SK-N-SH (cell line): Measurements from ENCODE around the gene DDI2. TPM values are rescaled to one million over a fixed set of nuclear protein-coding genes. Genes with fewer than 3 reads are reported as not detected.

Experiments
- CTCF ChIA-PET: fragments of 300-600, 350-600 bp; formaldehyde crosslinking; extraction: SDS; loops from one replicate; lab custom pipeline; 2021; lab: Yijun Ruan, JAX
- POLR2A ChIA-PET: fragments of 350-600 bp; sonication (Branson Sonifier 250); formaldehyde crosslinking; extraction: SDS; loops from one replicate; lab custom pipeline; 2020; ENCODE audit warnings: antibody characterized with exemption, inconsistent platforms; lab: Yijun Ruan, JAX
- DNase-seq: peaks from one replicate; pipeline ENCODE4 v3.0.0; 2012
- H2AFZ ChIP-seq: fragments of 200-600 bp; sonication (generic); 2 replicates; pipeline ENCODE4 v1.8.1; 2016; ENCODE audit warnings: antibody characterized with exemption, mild to moderate bottlenecking, low read depth
- H3F3A ChIP-seq: fragments of 200-600 bp; sonication (generic); replicated peaks from 2 replicates; pipeline ENCODE3; 2016; ENCODE audit warnings: antibody characterized with exemption, mild to moderate bottlenecking; ENCODE audit not compliant: insufficient read depth
- H3K27ac ChIP-seq, 2 experiments: fragments of 200-500 bp in 1 of 2; fragments of 200-600 bp in 1 of 2; sonication (Bioruptor generic) in 1 of 2; sonication (generic), shearing (Covaris generic) in 1 of 2; 2 replicates each; pipeline versions ENCODE4 v1.5.1 to v1.6.1; 2014 to 2016; ENCODE audit warnings: low read depth in 2 of 2, inconsistent platforms in 1 of 2, low read length in 1 of 2, mild to moderate bottlenecking in 1 of 2, mixed read lengths in 1 of 2
- H3K27me3 ChIP-seq: fragments of 200-600 bp; sonication (generic), shearing (Covaris generic); 2 replicates; pipeline ENCODE4 v1.6.1; 2016; ENCODE audit warnings: mixed run types; ENCODE audit not compliant: insufficient read depth
- H3K36me3 ChIP-seq, 2 experiments: fragments of 200-500 bp in 1 of 2; fragments of 200-600 bp in 1 of 2; sonication (Bioruptor generic) in 1 of 2; sonication (generic) in 1 of 2; replicated peaks in 1 of 2; 2 replicates each; pipeline versions ENCODE3 to v1.5.1; 2014 to 2016; ENCODE audit warnings: low read length in 1 of 2, mild to moderate bottlenecking in 1 of 2; ENCODE audit not compliant: insufficient read depth in 2 of 2, control insufficient read depth in 1 of 2
- H3K4me1 ChIP-seq, 2 experiments: fragments of 200-500 bp in 1 of 2; fragments of 200-600 bp in 1 of 2; sonication (Bioruptor generic) in 1 of 2; sonication (generic), shearing (Covaris generic) in 1 of 2; 2 replicates each; pipeline versions ENCODE4 v1.5.1 to v1.6.1; 2014 to 2016; ENCODE audit warnings: low read depth in 1 of 2, low read length in 1 of 2, mixed run types in 1 of 2; ENCODE audit not compliant: insufficient read depth in 2 of 2, control insufficient read depth in 1 of 2
- H3K4me2 ChIP-seq: fragments of 200-600 bp; sonication (generic), shearing (Covaris generic); 2 replicates; pipeline ENCODE4 v1.6.1; 2017; ENCODE audit warnings: mixed run types
- H3K4me3 ChIP-seq, 2 experiments: fragments of 200-500 bp in 1 of 2; fragments of 200-600 bp in 1 of 2; sonication (Bioruptor generic) in 1 of 2; sonication (generic), shearing (Covaris generic) in 1 of 2; 2 replicates each; pipeline versions ENCODE4 v1.5.1 to v1.8.1; 2014 to 2016; ENCODE audit warnings: low read depth in 2 of 2, inconsistent platforms in 1 of 2, low read length in 1 of 2, mild to moderate bottlenecking in 1 of 2, mixed read lengths in 1 of 2, moderate library complexity in 1 of 2
- H3K79me2 ChIP-seq: fragments of 200-600 bp; sonication (generic); 2 replicates; pipeline ENCODE4 v1.8.1; 2017; ENCODE audit warnings: mild to moderate bottlenecking; ENCODE audit not compliant: insufficient read depth
- H3K9ac ChIP-seq: fragments of 200-600 bp; sonication (generic); 2 replicates; pipeline ENCODE4 v1.6.1; 2017; ENCODE audit warnings: mixed run types
- H3K9me2 ChIP-seq: fragments of 200-600 bp; sonication (generic); 2 replicates; pipeline ENCODE4 v1.6.1; 2017; ENCODE audit warnings: mixed run types
- H3K9me3 ChIP-seq: fragments of 200-600 bp; sonication (generic); 2 replicates; pipeline ENCODE4 v1.6.1; 2017; ENCODE audit warnings: mixed run types, mild to moderate bottlenecking, moderate library complexity
- H4K20me1 ChIP-seq: fragments of 200-600 bp; sonication (generic); 2 replicates; pipeline ENCODE4 v1.6.1; 2017; ENCODE audit warnings: mild to moderate bottlenecking, mixed run types; ENCODE audit not compliant: insufficient read depth
- EP300 ChIP-seq, 2 experiments: IDR thresholded peaks; 2 replicates each; pipeline versions ENCODE4 v1.4.0 to v1.6.1; 2012; ENCODE audit warnings: borderline replicate concordance in 1 of 2, low read depth in 1 of 2, low read length in 1 of 2
- FOSL2 ChIP-seq: IDR thresholded peaks from 2 replicates; pipeline ENCODE4 v1.4.0; 2012; ENCODE audit warnings: low read depth, mild to moderate bottlenecking, moderate library complexity, borderline replicate concordance
- FOXJ3 ChIP-seq: sonication (generic); formaldehyde crosslinking; IDR thresholded peaks from 2 replicates; pipeline ENCODE4 v1.5.1; 2020; ENCODE audit warnings: mild to moderate bottlenecking, missing genetic modification reagents
- GATA2 ChIP-seq: sonication (generic); formaldehyde crosslinking; IDR thresholded peaks from 2 replicates; pipeline ENCODE4 v1.5.0; 2020; ENCODE audit warnings: mild to moderate bottlenecking, missing genetic modification reagents
- JUND ChIP-seq: IDR thresholded peaks from 2 replicates; pipeline ENCODE4 v1.4.0; 2012
- MXI1 ChIP-seq: IDR thresholded peaks from 2 replicates; pipeline ENCODE4 v1.6.1; 2012; ENCODE audit warnings: mild to moderate bottlenecking, low read depth, low read length, improper control_type of control experiment
- POLR2AphosphoS5 ChIP-seq: IDR thresholded peaks from 2 replicates; pipeline ENCODE4 v1.6.1; 2012; ENCODE audit warnings: low read depth, low read length
- RAD21 ChIP-seq: IDR thresholded peaks from 2 replicates; pipeline ENCODE4 v1.6.1; 2012; ENCODE audit warnings: mild to moderate bottlenecking, low read length
- RCOR1 ChIP-seq: fragments of 150-350 bp; IDR thresholded peaks from 2 replicates; pipeline ENCODE4 v1.6.1; 2017; ENCODE audit warnings: antibody characterized with exemption, low read length
- RXRA ChIP-seq: IDR thresholded peaks from 2 replicates; pipeline ENCODE4 v1.4.0; 2012; ENCODE audit warnings: low read depth, mild to moderate bottlenecking, borderline replicate concordance
- TCF12 ChIP-seq: IDR thresholded peaks from 2 replicates; pipeline ENCODE4 v1.4.0; 2012
- TEAD4 ChIP-seq: IDR thresholded peaks from 2 replicates; pipeline ENCODE4 v1.4.0; 2012; ENCODE audit warnings: mild to moderate bottlenecking, borderline replicate concordance; ENCODE audit not compliant: insufficient read depth
- YY1 ChIP-seq: IDR thresholded peaks from 2 replicates; pipeline ENCODE4 v1.4.0; 2012; ENCODE audit warnings: low read depth, mild to moderate bottlenecking
- WGBS: methylation state at CpG from one replicate; pipeline ENCODE4 v1.1.6; 2017; ENCODE audit warnings: low lambda C conversion rate; 5-methylcytosine and 5-hydroxymethylcytosine counted together
- polyA plus RNA-seq, 3 experiments: library from polyadenylated mRNA; depleted of rRNA; stranded (reverse); fragments of >200 nt; gene quantifications; 2 replicates each; pipeline ENCODE4 v1.2.3, GENCODE V29; 2012
- TF ChIP-seq, protein P1 (sequence below): fragments of 150-350 bp; IDR thresholded peaks from 2 replicates; pipeline ENCODE4 v1.6.1; 2017; ENCODE audit warnings: antibody characterized with exemption, low read length, low read depth, borderline replicate concordance
- TF ChIP-seq, protein P2 (sequence below): fragments of 200-600 bp; sonication (generic); IDR thresholded peaks from 2 replicates; pipeline ENCODE4 v1.6.1; 2017; ENCODE audit warnings: antibody characterized with exemption, mild to moderate bottlenecking, moderate library complexity
- TF ChIP-seq, protein P3 (sequence below): fragments of 150-350 bp; IDR thresholded peaks from 2 replicates; pipeline ENCODE4 v1.6.1; 2016; ENCODE audit warnings: mild to moderate bottlenecking, low read depth, low read length
- TF ChIP-seq, protein P4 (sequence below): IDR thresholded peaks from 2 replicates; pipeline ENCODE4; 2012
- TF ChIP-seq, protein P5 (sequence below): IDR thresholded peaks from 2 replicates; pipeline ENCODE4 v1.4.0; 2012; ENCODE audit warnings: low read depth
- TF ChIP-seq, protein P6 (sequence below): IDR thresholded peaks from 2 replicates; pipeline ENCODE4 v1.4.0; 2012; ENCODE audit warnings: low read depth, borderline replicate concordance

The DDI2 gene
- polyA plus RNA-seq, 1 of the 3 experiments (the other 2 are of a cell fraction): 2.8 TPM

DNA sequence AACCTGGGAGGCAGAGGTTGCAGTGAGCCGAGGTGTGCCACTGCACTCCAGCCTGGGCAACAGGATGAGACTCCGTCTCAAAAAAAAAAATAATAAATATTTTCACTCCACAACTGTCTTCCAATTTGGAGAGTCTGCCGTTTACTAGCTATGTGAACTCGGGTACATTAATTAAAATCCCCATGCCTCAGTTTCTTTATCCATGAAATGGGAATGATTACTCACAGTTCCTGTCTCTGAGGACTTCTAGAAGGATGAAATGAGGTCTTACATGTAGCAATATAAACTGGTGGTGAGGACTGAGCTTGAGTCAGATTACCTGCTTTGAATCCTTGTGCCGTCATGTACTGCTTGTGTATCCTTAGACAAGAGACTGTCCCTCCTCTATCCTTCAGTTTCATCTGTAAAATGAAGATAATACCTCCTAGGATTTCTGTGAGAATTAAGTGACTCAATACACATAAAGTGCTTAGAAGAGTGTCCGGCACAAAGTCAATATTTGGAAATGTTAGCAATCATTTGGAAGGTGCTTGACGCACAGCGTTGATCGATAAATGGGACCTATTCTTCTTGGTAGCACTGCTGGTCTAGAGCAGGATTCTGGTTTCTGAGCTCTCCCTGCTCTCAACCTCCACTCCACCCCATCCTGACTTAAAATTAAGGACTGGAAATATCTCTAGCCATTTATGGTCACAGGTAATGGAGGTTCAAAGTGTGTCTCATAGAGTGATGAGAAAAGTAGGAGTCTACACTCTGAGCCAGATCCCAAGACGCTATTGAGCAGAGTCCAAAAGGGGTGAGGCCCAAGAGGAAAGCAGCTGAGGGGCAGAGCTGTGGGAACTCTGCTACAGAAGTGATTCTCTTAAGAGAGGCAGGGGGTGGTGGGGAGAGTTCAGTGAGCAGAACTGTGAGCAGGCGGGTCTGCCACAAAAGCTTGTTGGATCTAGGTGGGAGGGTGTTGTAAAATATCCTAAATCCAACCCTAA lies 11.6 kb upstream of the DDI2 start:
- Histone ChIP-seq H2AFZ (no peak overlapping the region), H4K20me1 (no peaks in the 10 kb centered on the region), H3K9me3 (no peaks in the 10 kb centered on the region), H3K27me3 (no peaks in the 10 kb centered on the region), H3F3A (peaks cover 3% of the 10 kb centered on the region), H3K4me2 (no peak overlapping the region), H3K27ac (no peak overlapping the region), H3K4me1 (peaks cover 3 to 4% of the 10 kb centered on the region in 2 experiments; a peak in 2 of 4 replicates), H3K36me3 (no peaks in the 10 kb centered on the region), H3K79me2 (no peaks in the 10 kb centered on the region; the same call in 1 of the 2 replicates), H3K9ac (no peak overlapping the region), H3K9me2 (no peaks in the 10 kb centered on the region), H3K4me3 (no peak overlapping the region)
- ChIA-PET CTCF (interaction anchor here (0.7 to 1.2 kb wide), 2 partner anchors 10 to 11 kb away, joined by 3 read pairs; no protein-coding TSS in a partner anchor), POLR2A (no interaction called here)
- no peak for DNase-seq
- 82% methylated on average over 11 of the region's 11 CpGs for WGBS
- TF ChIP-seq TCF12 (no peak), FOSL2 (no peak), MXI1 (no peak), FOXJ3 (CRISPR knock-in tag) (no peak), GATA2 (CRISPR knock-in tag) (no peak), EP300 (IDR thresholded peaks at IDR 0.05; ENCODE audit: borderline replicate concordance in 1 of 2, low read depth in 1 of 2, low read length in 1 of 2) (no peak), YY1 (no peak), RAD21 (no peak), POLR2AphosphoS5 (no peak), RXRA (no peak), RCOR1 (no peak), JUND (no peak), TEAD4 (no peak)
- TF ChIP-seq, protein P1, sequence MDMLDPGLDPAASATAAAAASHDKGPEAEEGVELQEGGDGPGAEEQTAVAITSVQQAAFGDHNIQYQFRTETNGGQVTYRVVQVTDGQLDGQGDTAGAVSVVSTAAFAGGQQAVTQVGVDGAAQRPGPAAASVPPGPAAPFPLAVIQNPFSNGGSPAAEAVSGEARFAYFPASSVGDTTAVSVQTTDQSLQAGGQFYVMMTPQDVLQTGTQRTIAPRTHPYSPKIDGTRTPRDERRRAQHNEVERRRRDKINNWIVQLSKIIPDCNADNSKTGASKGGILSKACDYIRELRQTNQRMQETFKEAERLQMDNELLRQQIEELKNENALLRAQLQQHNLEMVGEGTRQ: no peak
- TF ChIP-seq, protein P2, sequence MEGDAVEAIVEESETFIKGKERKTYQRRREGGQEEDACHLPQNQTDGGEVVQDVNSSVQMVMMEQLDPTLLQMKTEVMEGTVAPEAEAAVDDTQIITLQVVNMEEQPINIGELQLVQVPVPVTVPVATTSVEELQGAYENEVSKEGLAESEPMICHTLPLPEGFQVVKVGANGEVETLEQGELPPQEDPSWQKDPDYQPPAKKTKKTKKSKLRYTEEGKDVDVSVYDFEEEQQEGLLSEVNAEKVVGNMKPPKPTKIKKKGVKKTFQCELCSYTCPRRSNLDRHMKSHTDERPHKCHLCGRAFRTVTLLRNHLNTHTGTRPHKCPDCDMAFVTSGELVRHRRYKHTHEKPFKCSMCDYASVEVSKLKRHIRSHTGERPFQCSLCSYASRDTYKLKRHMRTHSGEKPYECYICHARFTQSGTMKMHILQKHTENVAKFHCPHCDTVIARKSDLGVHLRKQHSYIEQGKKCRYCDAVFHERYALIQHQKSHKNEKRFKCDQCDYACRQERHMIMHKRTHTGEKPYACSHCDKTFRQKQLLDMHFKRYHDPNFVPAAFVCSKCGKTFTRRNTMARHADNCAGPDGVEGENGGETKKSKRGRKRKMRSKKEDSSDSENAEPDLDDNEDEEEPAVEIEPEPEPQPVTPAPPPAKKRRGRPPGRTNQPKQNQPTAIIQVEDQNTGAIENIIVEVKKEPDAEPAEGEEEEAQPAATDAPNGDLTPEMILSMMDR: no peak
- TF ChIP-seq, protein P3, sequence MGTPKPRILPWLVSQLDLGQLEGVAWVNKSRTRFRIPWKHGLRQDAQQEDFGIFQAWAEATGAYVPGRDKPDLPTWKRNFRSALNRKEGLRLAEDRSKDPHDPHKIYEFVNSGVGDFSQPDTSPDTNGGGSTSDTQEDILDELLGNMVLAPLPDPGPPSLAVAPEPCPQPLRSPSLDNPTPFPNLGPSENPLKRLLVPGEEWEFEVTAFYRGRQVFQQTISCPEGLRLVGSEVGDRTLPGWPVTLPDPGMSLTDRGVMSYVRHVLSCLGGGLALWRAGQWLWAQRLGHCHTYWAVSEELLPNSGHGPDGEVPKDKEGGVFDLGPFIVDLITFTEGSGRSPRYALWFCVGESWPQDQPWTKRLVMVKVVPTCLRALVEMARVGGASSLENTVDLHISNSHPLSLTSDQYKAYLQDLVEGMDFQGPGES: no peak
- TF ChIP-seq, protein P4, sequence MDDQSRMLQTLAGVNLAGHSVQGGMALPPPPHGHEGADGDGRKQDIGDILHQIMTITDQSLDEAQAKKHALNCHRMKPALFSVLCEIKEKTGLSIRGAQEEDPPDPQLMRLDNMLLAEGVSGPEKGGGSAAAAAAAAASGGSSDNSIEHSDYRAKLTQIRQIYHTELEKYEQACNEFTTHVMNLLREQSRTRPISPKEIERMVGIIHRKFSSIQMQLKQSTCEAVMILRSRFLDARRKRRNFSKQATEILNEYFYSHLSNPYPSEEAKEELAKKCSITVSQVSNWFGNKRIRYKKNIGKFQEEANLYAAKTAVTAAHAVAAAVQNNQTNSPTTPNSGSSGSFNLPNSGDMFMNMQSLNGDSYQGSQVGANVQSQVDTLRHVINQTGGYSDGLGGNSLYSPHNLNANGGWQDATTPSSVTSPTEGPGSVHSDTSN: no peak
- TF ChIP-seq, protein P5, sequence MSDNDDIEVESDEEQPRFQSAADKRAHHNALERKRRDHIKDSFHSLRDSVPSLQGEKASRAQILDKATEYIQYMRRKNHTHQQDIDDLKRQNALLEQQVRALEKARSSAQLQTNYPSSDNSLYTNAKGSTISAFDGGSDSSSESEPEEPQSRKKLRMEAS: no peak
- TF ChIP-seq, protein P6, sequence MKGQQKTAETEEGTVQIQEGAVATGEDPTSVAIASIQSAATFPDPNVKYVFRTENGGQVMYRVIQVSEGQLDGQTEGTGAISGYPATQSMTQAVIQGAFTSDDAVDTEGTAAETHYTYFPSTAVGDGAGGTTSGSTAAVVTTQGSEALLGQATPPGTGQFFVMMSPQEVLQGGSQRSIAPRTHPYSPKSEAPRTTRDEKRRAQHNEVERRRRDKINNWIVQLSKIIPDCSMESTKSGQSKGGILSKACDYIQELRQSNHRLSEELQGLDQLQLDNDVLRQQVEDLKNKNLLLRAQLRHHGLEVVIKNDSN: no peak
